SK-N-SH treated with all-trans-retinoic acid at 6 μM for 48 hours (cell line): Measurements from ENCODE around the gene TMEM236.
A peak's percentile ranks its signal among the peaks of the same experiment; 100 is the strongest.

Source experiments
- ATAC-seq: fragments of 200-7000 bp; cut with Tn5 transposase; 3 replicates; pipeline ENCODE4 v1.9.1; 2020; ENCODE audit warnings: mild to moderate bottlenecking, moderate library complexity
- ARNTL ChIP-seq: fragments of 450-650 bp; formaldehyde crosslinking; IDR thresholded peaks from 2 replicates; pipeline ENCODE4 v1.5.0; 2020; ENCODE audit warnings: low read depth, mild to moderate bottlenecking, moderate library complexity, borderline replicate concordance
- BACH2 ChIP-seq: fragments of 250-450 bp; sonication (Bioruptor Pico); IDR thresholded peaks from 2 replicates; pipeline ENCODE4 v1.9.0; 2021; ENCODE audit warnings: mild to moderate bottlenecking, borderline replicate concordance
- CSDC2 ChIP-seq: fragments of 250-450 bp; sonication (Bioruptor Pico); IDR thresholded peaks from 2 replicates; pipeline ENCODE4 v1.5.0; 2020; ENCODE audit warnings: mild to moderate bottlenecking, moderate library complexity
- CSRNP3 ChIP-seq: fragments of 250-450 bp; sonication (Bioruptor Pico); IDR thresholded peaks from 2 replicates; pipeline ENCODE4 v1.5.1; 2021; ENCODE audit warnings: mild to moderate bottlenecking, moderate library complexity
- ESRRG ChIP-seq: fragments of 250-450 bp; sonication (Bioruptor Pico); IDR thresholded peaks from 2 replicates; pipeline ENCODE4 v1.6.1; 2021; ENCODE audit warnings: mild to moderate bottlenecking
- GLIS3 ChIP-seq: fragments of 250-450 bp; sonication (Bioruptor Pico); IDR thresholded peaks from 2 replicates; pipeline ENCODE4 v1.5.0; 2020; ENCODE audit warnings: mild to moderate bottlenecking, moderate library complexity
- OSR1 ChIP-seq: fragments of 250-450 bp; sonication (Bioruptor Pico); IDR thresholded peaks from 2 replicates; pipeline ENCODE4 v1.8.0; 2022; ENCODE audit warnings: moderate library complexity, mild to moderate bottlenecking, inconsistent platforms
- PATZ1 ChIP-seq: fragments of 250-450 bp; sonication (Bioruptor Pico); IDR thresholded peaks from 2 replicates; pipeline ENCODE4 v1.8.0; 2020; ENCODE audit warnings: mild to moderate bottlenecking, moderate library complexity, borderline replicate concordance
- PPARA ChIP-seq: fragments of 250-450 bp; sonication (Bioruptor Pico); IDR thresholded peaks from 2 replicates; pipeline ENCODE4 v1.5.0; 2020; ENCODE audit warnings: mild to moderate bottlenecking, borderline replicate concordance
- RARB ChIP-seq: fragments of 250-450 bp; sonication (Bioruptor Pico); IDR thresholded peaks from 2 replicates; pipeline ENCODE4 v1.8.0; 2021; ENCODE audit warnings: mild to moderate bottlenecking, moderate library complexity
- SNAI2 ChIP-seq: fragments of 250-450 bp; sonication (Bioruptor Pico); IDR thresholded peaks from 2 replicates; pipeline ENCODE4 v1.5.0; 2020; ENCODE audit warnings: mild to moderate bottlenecking, moderate library complexity
- TCF4 ChIP-seq: fragments of 250-450 bp; sonication (Bioruptor Pico); IDR thresholded peaks from 2 replicates; pipeline ENCODE4 v1.8.0; 2021; ENCODE audit warnings: mild to moderate bottlenecking, moderate library complexity, borderline replicate concordance
- TOX ChIP-seq: fragments of 250-450 bp; sonication (Bioruptor Pico); IDR thresholded peaks from 2 replicates; pipeline ENCODE4 v1.8.0; 2021; ENCODE audit warnings: mild to moderate bottlenecking, moderate library complexity, borderline replicate concordance
- TSHZ2 ChIP-seq: fragments of 250-450 bp; sonication (Bioruptor Pico); IDR thresholded peaks from 2 replicates; pipeline ENCODE4 v1.5.0; 2020; ENCODE audit warnings: mild to moderate bottlenecking, moderate library complexity
- ZC3H10 ChIP-seq: fragments of 250-450 bp; sonication (Bioruptor Pico); IDR thresholded peaks from 2 replicates; pipeline ENCODE4 v1.5.1; 2021; ENCODE audit warnings: mild to moderate bottlenecking, moderate library complexity
- ZFP3 ChIP-seq: fragments of 250-450 bp; sonication (Bioruptor Pico); IDR thresholded peaks from 2 replicates; pipeline ENCODE4 v1.5.0; 2020; ENCODE audit warnings: mild to moderate bottlenecking, moderate library complexity
- ZFP30 ChIP-seq: fragments of 450-650 bp; formaldehyde crosslinking; IDR thresholded peaks from 2 replicates; pipeline ENCODE4 v1.5.0; 2022; ENCODE audit warnings: mild to moderate bottlenecking, moderate library complexity
- ZNF565 ChIP-seq: fragments of 450-650 bp; formaldehyde crosslinking; conservative IDR thresholded peaks from 2 replicates; pipeline ENCODE4 v1.5.0; 2020; ENCODE audit warnings: low read depth, mild to moderate bottlenecking, moderate library complexity
- ZNF8 ChIP-seq: fragments of 450-650 bp; formaldehyde crosslinking; IDR thresholded peaks from 2 replicates; pipeline ENCODE4 v1.5.0; 2020; ENCODE audit warnings: mild to moderate bottlenecking, moderate library complexity
- TF ChIP-seq, protein P1 (sequence below): fragments of 250-450 bp; sonication (Bioruptor Pico); IDR thresholded peaks from 2 replicates; pipeline ENCODE4 v1.8.0; 2021; ENCODE audit warnings: low read depth, mild to moderate bottlenecking, moderate library complexity, borderline replicate concordance

The TMEM236 gene

GRCh38 chr10:17833656-17834055 is 81.7 kb downstream of the TMEM236 start:
- no peak for ATAC-seq

GRCh38 chr10:17835688-17836087 is 83.7 kb downstream of the TMEM236 start:
- peak; percentile 90 for ATAC-seq
- TF ChIP-seq, protein P1, sequence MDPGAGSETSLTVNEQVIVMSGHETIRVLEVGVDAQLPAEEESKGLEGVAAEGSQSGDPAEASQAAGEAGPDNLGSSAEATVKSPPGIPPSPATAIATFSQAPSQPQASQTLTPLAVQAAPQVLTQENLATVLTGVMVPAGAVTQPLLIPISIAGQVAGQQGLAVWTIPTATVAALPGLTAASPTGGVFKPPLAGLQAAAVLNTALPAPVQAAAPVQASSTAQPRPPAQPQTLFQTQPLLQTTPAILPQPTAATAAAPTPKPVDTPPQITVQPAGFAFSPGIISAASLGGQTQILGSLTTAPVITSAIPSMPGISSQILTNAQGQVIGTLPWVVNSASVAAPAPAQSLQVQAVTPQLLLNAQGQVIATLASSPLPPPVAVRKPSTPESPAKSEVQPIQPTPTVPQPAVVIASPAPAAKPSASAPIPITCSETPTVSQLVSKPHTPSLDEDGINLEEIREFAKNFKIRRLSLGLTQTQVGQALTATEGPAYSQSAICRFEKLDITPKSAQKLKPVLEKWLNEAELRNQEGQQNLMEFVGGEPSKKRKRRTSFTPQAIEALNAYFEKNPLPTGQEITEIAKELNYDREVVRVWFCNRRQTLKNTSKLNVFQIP (CRISPR knock-in tag) = no peak
- TF ChIP-seq TSHZ2 (no peak), GLIS3 (CRISPR knock-in tag) (no peak), ARNTL (CRISPR knock-in tag) (no peak), TCF4 (CRISPR knock-in tag) (no peak), ZNF8 (CRISPR knock-in tag) (no peak), ZNF565 (CRISPR knock-in tag) (no peak), CSDC2 (CRISPR knock-in tag) (no peak), PATZ1 (CRISPR knock-in tag) (no peak), SNAI2 (CRISPR knock-in tag) (no peak), TOX (no peak), BACH2 (no peak), OSR1 (CRISPR knock-in tag) (no peak), ZFP30 (CRISPR knock-in tag) (no peak), PPARA (CRISPR knock-in tag) (no peak), ZFP3 (CRISPR knock-in tag) (no peak)

More at GRCh38 chr10:17833656-17834055, 81.7 kb downstream of the TMEM236 start:
- TF ChIP-seq TCF4 (CRISPR knock-in tag) (no peak), ARNTL (CRISPR knock-in tag) (no peak), GLIS3 (CRISPR knock-in tag) (no peak), CSRNP3 (CRISPR knock-in tag) (no peak), ZC3H10 (CRISPR knock-in tag) (no peak), PATZ1 (CRISPR knock-in tag) (no peak), ZFP30 (CRISPR knock-in tag) (no peak), RARB (CRISPR knock-in tag) (no peak), ESRRG (no peak), CSDC2 (CRISPR knock-in tag) (no peak), BACH2 (no peak), ZFP3 (CRISPR knock-in tag) (no peak), TSHZ2 (no peak)
- TF ChIP-seq, all 23 proteins: peak for 0
